ENCODE measurements around the gene MYCBP2.

- TF ChIP-seq, protein P1, sequence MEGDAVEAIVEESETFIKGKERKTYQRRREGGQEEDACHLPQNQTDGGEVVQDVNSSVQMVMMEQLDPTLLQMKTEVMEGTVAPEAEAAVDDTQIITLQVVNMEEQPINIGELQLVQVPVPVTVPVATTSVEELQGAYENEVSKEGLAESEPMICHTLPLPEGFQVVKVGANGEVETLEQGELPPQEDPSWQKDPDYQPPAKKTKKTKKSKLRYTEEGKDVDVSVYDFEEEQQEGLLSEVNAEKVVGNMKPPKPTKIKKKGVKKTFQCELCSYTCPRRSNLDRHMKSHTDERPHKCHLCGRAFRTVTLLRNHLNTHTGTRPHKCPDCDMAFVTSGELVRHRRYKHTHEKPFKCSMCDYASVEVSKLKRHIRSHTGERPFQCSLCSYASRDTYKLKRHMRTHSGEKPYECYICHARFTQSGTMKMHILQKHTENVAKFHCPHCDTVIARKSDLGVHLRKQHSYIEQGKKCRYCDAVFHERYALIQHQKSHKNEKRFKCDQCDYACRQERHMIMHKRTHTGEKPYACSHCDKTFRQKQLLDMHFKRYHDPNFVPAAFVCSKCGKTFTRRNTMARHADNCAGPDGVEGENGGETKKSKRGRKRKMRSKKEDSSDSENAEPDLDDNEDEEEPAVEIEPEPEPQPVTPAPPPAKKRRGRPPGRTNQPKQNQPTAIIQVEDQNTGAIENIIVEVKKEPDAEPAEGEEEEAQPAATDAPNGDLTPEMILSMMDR (IDR thresholded peaks at IDR 0.05), result no peak
- no peak for TF ChIP-seq POLR2A (IDR thresholded peaks at IDR 0.05)
Measured at GRCh38 chr13:77213644-77214043, 113.2 kb downstream of the MYCBP2 start.
